ENCODE measurements around the gene MAGEA9.

- TF ChIP-seq CTCF (IDR thresholded peaks at IDR 0.05; ENCODE audit: insufficient read depth, low read depth, low read length) (no peak), EZH2 (IDR thresholded peaks at IDR 0.05; ENCODE audit: insufficient read depth, low read length) (no peak)
Measured at GRCh38 chrX:149759824-149760223, 21.9 kb upstream of the MAGEA9 start.

All from astrocyte (in vitro differentiated cells and primary cell).